ENCODE data around the gene TOM1L2.

DNA sequence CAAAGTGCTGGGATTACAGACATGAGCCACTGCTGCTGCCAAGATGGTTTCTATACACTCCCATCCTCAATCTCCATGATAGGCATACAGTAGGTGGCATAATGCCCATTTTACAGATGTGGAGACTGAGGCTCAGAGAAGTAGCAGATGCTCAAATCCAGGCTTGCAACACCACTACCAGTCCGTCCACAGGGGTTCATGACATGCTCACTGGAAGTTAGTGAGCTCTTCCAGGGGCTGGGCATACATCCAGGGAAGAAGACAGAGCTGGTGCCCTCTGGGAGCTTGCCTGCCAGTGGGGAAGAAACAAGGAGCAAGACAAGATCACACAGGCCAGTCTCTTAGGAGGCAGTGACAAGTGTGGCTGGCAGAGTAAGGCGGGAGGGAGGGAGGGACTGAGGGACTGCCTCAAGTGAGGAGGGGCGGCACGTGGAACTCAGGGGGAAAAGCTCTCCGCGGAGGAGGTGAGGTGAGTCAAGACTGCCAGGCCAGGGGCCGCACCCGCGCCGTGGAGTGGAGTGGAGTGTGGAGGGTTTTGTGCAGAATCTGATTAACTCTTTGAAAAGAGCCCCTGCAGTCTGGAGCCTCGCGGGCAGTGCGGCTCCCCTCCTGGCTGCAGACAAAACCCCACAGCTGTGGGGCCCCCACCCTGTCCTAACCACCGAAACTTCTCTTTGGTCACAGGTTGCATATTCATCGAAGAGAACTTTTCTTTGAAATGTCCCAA, 163.3 kb downstream of the TOM1L2 start:
- TF ChIP-seq POLR2A (IDR thresholded peaks at IDR 0.05) (no peak), CTCF (IDR thresholded peaks at IDR 0.05 in 4 of 5, conservative IDR thresholded peaks at IDR 0.05 in 1 of 5) (no peak)
